Adrenal gland (tissue), 12 donors: ENCODE measurements around the gene LAMA4. TPM values are rescaled to one million over a fixed set of nuclear protein-coding genes. Genes with fewer than 3 reads are reported as not detected.

ENCODE experiments used
- DNase-seq, 7 donors: peaks; one replicate each; pipeline ENCODE4 v3.0.0-alpha.2; 2019 to 2020
- H3K27ac ChIP-seq, 5 donors: fragments of 200-600 bp; sonication (generic) in 4 of 5; 1 replicate in 3 of 5; 2 replicates in 2 of 5; pipeline versions ENCODE4 v1.5.1 to v1.8.0; 2016 to 2020; ENCODE audit warnings: mild to moderate bottlenecking in 1 of 5
- H3K27me3 ChIP-seq: fragments of 200-600 bp; 2 replicates; pipeline ENCODE4 v1.8.0; 2021
- H3K36me3 ChIP-seq, 2 donors: fragments of 200-600 bp; replicated peaks in 1 of 2; 1 replicate in 1 of 2; 2 replicates in 1 of 2; pipeline versions ENCODE4 v1.5.1 to v1.8.0; 2018 to 2022
- H3K4me1 ChIP-seq, 2 donors: fragments of 200-600 bp; replicated peaks in 1 of 2; 1 replicate in 1 of 2; 2 replicates in 1 of 2; pipeline versions ENCODE4 v1.5.1 to v1.8.0; 2018 to 2021
- H3K4me3 ChIP-seq, 4 donors: fragments of 200-600 bp; sonication (generic) in 3 of 4; one replicate each; pipeline ENCODE4 v1.5.1; 2016 to 2018
- H3K9me3 ChIP-seq, 3 donors: fragments of 200-600 bp; sonication (generic) in 1 of 3; replicated peaks in 1 of 3; 1 replicate in 2 of 3; 2 replicates in 1 of 3; pipeline versions ENCODE4 v1.5.1 to v1.8.0; 2016 to 2021
- POLR2A ChIP-seq, 2 donors: fragments of 450-650 bp; IDR thresholded peaks; one replicate each; pipeline ENCODE4 v1.6.1; 2017; ENCODE audit warnings: antibody characterized with exemption in 2 of 2, mild to moderate bottlenecking in 2 of 2, moderate library complexity in 1 of 2
- WGBS, 4 donors: extraction: QIAGEN DNeasy Blood & Tissue Kit in 2 of 4; methylation state at CpG; one replicate each; pipeline versions ENCODE4 v1.1.5 to v1.1.7; 2013 to 2017; 5-methylcytosine and 5-hydroxymethylcytosine counted together
- intact Hi-C, 2 donors: fragments of 100-400 bp; cut with DNase I; formaldehyde crosslinking; loops; one replicate each; pipeline versions ENCODE4 v1.14.1 to v1.15.0; 2022 to 2023
- polyA plus RNA-seq, 3 donors: library from polyadenylated mRNA; stranded (reverse); fragments of 200-250 nt in 2 of 3; fragments of 350-450 nt in 1 of 3; fragmentation: Illumina TruSeq in 1 of 3; extraction: RNeasy Lipid Tissue Mini Kit (QIAGEN cat#74804) in 1 of 3; gene quantifications; one replicate each; pipeline ENCODE4 v1.2.3, GENCODE V29; 2013 to 2014
- total RNA-seq, 9 donors: library from RNA; depleted of rRNA in 4 of 9; stranded (reverse); fragments of >200 nt in 4 of 9; fragments of 120-200 nt in 1 of 9; fragmentation: NEBNext Ultra II Directional in 1 of 9; extraction: Animal tissue kit (Norgen Biotek cat#: 25700) in 1 of 9; gene quantifications; one replicate each; pipeline versions ENCODE4 v1.1.0 to v1.2.4, GENCODE V29; 2013 to 2023
- TF ChIP-seq, protein P1 (sequence below), 6 experiments: fragments of 450-650 bp in 4 of 6; fragments of 200-600 bp in 2 of 6; sonication (generic) in 1 of 6; IDR thresholded peaks; 1 replicate in 5 of 6; 2 replicates in 1 of 6; pipeline versions ENCODE4 v1.5.1 to v1.8.0; 2016 to 2021; ENCODE audit warnings: antibody characterized with exemption in 6 of 6, mild to moderate bottlenecking in 2 of 6, moderate library complexity in 1 of 6
- donor health status: healthy with polysubstance abuse.
- donor health status: Bipolar disorder and iron deficiency.
- donor health status: DM: yes; HTN: yes; CAD: no.
- donor health status: DM: no; HTN: no; CAD: no.
- donor health status: DM: no; HTN: no; CAD: no.
- donor health status: DM: yes; HTN: yes; CAD: no.

Gene LAMA4
- total and polyA plus RNA-seq, 12 donors, result 7.5 to 102 (median 23.3) TPM

DNA sequence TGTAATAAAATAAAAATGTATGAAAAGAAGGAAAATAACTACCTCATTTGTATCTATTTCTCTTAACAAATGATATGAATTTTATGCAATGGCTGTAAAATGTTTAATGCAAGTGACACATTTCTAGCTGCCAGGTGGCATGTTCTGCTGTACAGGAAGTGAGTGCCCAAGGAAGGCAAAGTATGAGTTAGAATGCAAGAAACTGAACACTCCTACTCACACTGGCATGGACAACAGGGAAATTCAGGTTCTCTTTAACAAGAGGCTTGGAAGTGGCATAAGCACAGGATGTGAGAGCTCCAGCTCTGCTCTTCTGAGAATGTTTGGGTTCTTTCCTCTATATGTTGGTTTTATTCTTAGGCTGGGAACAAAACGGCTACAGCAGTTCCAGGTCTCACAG lies 20.4 kb upstream of the LAMA4 start:
- no peaks in the 10 kb centered on the region for H3K36me3 ChIP-seq
- TF ChIP-seq, protein P1, sequence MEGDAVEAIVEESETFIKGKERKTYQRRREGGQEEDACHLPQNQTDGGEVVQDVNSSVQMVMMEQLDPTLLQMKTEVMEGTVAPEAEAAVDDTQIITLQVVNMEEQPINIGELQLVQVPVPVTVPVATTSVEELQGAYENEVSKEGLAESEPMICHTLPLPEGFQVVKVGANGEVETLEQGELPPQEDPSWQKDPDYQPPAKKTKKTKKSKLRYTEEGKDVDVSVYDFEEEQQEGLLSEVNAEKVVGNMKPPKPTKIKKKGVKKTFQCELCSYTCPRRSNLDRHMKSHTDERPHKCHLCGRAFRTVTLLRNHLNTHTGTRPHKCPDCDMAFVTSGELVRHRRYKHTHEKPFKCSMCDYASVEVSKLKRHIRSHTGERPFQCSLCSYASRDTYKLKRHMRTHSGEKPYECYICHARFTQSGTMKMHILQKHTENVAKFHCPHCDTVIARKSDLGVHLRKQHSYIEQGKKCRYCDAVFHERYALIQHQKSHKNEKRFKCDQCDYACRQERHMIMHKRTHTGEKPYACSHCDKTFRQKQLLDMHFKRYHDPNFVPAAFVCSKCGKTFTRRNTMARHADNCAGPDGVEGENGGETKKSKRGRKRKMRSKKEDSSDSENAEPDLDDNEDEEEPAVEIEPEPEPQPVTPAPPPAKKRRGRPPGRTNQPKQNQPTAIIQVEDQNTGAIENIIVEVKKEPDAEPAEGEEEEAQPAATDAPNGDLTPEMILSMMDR (IDR thresholded peaks at IDR 0.05), result no peak
- no peak for TF ChIP-seq POLR2A (IDR thresholded peaks at IDR 0.05)
- no peaks in the 10 kb centered on the region for H3K27me3 ChIP-seq
- DNase-seq, result no peak
- H3K4me3 ChIP-seq, result no peak overlapping the region
- no peaks in the 10 kb centered on the region for H3K4me1 ChIP-seq
- intact Hi-C loops, result no loop called here
- no peak overlapping the region for H3K27ac ChIP-seq
- no peaks in the 10 kb centered on the region for H3K9me3 ChIP-seq
- 56 to 100% (median 65%) methylated on average over 1 of the region's 1 CpG for WGBS, 4 donors

DNA sequence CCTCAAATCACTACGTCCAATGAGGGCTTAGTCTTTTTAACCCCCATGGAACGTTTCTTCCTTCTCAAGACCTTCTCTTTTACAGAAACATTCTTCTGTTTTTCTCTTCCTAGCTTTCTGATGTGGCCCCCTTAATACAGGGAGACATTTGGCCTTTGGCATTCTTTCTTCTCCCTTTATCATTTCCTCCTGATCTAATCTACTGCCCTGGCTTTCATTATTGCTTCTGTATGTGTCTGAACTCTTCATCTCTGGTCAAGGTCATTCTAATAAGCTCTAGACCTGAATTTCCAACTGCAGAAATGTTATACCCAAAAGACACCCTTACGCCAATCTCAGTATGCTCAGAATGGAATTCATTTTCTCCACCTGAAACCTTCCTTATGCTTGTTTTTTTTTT lies 18.4 kb upstream of the LAMA4 start:
- WGBS, 4 donors, result 75 to 90% (median 86%) methylated on average over 3 of the region's 3 CpGs
- Histone ChIP-seq H3K27me3 (no peaks in the 10 kb centered on the region), H3K27ac (no peak overlapping the region), H3K36me3 (no peaks in the 10 kb centered on the region), H3K4me1 (peaks cover 0 to 7% of the 10 kb centered on the region in 2 donors), H3K9me3 (no peaks in the 10 kb centered on the region), H3K4me3 (no peak overlapping the region)
- no peak for DNase-seq
- intact Hi-C loops, result no loop called here
- no peak for TF ChIP-seq POLR2A (IDR thresholded peaks at IDR 0.05)
- TF ChIP-seq, protein P1 (IDR thresholded peaks at IDR 0.05), result no peak

DNA sequence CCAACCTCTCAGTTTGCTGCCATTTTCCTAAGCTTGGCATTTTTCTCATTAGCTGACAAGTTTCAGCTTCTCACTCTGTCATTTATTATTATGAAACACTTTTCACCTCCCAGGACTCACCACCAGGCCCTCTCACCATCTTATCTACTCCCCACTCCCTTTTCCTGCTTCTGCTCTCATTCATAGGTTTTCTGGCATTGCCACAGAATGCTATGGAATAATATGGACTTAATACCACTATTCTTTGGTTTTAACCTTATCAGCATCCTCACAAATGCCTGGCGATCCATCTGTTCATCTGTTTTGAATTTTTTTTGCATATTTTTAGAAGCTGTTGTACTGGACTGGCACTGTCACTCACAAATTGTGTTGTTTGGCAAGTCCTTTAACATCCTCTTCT lies 16.4 kb upstream of the LAMA4 start:
- intact Hi-C loops, result no loop called here
- TF ChIP-seq, protein P1 (IDR thresholded peaks at IDR 0.05), result no peak
- no peak for TF ChIP-seq POLR2A (IDR thresholded peaks at IDR 0.05)
- no peak overlapping the region for H3K4me3 ChIP-seq
- H3K27ac ChIP-seq, result no peak overlapping the region
- H3K9me3 ChIP-seq, result no peaks in the 10 kb centered on the region
- WGBS, 4 donors, result 89 to 100% (median 92%) methylated on average over 1 of the region's 1 CpG
- H3K36me3 ChIP-seq, result no peaks in the 10 kb centered on the region
- H3K27me3 ChIP-seq, result no peaks in the 10 kb centered on the region
- H3K4me1 ChIP-seq, result peaks cover 0 to 7% of the 10 kb centered on the region in 2 donors
- no peak for DNase-seq

DNA sequence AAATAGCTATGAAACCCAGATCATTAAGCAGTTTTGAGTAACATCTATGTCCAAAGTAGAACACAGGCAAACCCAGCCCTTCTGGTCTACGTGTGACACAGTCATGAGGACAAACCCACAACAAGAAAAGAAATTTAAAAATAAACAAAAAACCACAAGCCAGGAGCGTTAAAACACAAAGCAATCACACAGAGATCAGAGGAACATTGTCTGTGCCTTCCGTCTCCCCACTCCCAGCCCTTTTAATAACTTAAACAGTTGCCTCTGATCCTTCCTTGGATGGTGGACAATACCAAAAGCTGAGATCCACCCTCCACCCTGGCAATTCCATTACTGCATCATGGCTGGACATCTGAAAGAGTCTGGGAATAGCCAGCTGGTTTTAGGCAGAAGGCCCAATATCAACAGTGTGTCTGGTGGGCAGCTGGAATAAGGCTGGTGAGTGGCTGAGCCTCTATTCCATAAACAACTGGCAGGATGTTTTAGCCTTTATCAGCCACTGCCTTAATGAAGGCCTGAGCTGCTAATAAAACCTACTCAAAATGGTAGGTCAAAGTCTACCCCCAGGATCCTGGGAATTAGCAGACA lies 15.7 kb upstream of the LAMA4 start:
- peaks cover 0 to 7% of the 10 kb centered on the region in 2 donors for H3K4me1 ChIP-seq
- H3K4me3 ChIP-seq, result no peak overlapping the region
- no peaks in the 10 kb centered on the region for H3K27me3 ChIP-seq
- intact Hi-C loops, result no loop called here
- H3K27ac ChIP-seq, result no peak overlapping the region
- TF ChIP-seq POLR2A (IDR thresholded peaks at IDR 0.05), result no peak
- TF ChIP-seq, protein P1 (IDR thresholded peaks at IDR 0.05), result no peak
- H3K9me3 ChIP-seq, result no peaks in the 10 kb centered on the region
- DNase-seq, result no peak
- no peaks in the 10 kb centered on the region for H3K36me3 ChIP-seq
- WGBS, 4 donors, result 89 to 94% (median 91%) methylated on average over 3 of the region's 3 CpGs
